ENCODE results near the gene RNF187. TPM values are rescaled to one million over a fixed set of nuclear protein-coding genes. Genes with fewer than 3 reads are reported as not detected.

Gene RNF187
- total RNA-seq, 1 donor from 2014 or later: 72.2 TPM

DNA sequence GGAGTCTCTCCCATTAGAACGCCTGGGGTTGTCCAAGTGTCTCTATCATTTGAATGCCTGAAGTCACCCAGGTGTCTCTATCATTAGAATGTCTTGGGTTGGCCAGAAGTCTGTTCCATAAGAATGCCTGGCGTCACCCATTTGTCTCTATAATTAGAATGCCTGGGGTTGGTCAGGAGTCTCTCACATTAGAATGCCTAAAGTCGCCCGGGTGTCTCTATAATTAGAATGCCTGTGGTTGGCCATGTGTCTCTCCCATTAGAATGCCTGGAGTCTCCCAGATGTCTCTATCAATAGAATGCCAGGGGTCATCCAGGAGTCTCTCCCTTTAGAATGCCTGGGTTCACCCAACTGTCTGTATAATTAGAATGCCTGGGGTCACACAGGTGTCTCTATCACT, 54.5 kb downstream of the RNF187 start:
- FAIRE-seq: no peak
- DNase-seq (ENCODE audit: low spot score in 2 of 2): no peak

DNA sequence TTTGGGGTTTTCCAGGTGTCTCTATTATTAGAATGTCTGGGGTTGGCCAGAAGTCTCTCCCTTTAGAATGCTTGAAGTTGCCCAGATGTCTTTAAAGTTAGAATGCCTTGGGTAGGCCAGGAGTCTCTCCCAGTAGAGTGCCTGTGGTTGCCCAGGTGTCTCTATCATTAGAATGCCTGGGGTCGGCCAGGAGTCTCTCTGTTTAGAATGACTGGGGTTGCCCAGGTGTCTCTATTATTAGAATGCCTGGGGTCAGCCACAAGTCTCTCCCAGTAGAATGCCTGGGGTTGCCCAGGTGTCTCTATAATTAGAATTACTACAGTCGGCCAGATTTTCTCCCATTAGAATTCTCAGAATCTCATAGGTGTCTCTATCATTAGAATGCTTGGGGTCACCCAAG, 55.2 kb downstream of the RNF187 start:
- no peak for DNase-seq (ENCODE audit: low spot score in 2 of 2)
- no peak for FAIRE-seq

DNA sequence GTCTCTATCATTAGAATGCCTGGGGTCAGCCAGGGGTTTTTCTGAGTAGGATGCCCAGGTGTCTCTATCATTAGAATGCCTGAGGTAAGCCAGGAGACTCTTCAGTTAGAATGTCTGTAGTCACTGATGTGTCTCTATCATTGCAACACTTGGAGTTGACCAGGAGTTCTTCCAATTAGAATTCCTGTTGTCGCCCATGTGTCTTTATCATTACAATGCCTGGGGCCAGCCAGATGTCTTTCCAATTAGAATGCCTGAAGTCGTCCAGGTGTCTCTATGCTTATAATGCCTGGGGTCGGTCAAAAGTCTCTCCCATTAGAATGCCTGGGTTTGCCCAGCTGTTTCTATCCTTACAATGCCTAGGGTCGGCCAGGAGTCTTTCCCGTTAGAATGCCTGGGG, 55.8 kb downstream of the RNF187 start:
- DNase-seq (ENCODE audit: low spot score in 2 of 2): no peak
- no peak for FAIRE-seq

DNA sequence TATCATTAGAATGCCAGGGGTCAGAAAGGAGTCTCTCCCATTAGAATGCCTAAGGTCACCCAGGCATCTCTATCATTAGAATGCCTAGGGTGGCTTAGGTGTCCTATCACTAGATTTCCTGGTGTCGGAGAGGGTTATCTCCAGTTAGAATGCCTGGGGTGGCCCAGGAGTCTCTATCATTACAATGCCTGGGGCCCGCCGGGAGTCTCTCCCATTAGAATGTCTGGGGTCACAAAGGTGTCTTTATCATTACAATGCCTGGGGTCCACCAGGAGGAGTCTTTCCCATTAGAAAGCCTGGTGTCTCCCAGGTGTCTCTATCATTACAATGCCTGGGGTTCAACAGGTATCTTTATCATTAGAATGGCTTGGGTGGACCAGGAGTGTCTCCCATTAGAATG, 56.2 kb downstream of the RNF187 start:
- FAIRE-seq (no peak), DNase-seq (ENCODE audit: low spot score in 2 of 2) (no peak)

DNA sequence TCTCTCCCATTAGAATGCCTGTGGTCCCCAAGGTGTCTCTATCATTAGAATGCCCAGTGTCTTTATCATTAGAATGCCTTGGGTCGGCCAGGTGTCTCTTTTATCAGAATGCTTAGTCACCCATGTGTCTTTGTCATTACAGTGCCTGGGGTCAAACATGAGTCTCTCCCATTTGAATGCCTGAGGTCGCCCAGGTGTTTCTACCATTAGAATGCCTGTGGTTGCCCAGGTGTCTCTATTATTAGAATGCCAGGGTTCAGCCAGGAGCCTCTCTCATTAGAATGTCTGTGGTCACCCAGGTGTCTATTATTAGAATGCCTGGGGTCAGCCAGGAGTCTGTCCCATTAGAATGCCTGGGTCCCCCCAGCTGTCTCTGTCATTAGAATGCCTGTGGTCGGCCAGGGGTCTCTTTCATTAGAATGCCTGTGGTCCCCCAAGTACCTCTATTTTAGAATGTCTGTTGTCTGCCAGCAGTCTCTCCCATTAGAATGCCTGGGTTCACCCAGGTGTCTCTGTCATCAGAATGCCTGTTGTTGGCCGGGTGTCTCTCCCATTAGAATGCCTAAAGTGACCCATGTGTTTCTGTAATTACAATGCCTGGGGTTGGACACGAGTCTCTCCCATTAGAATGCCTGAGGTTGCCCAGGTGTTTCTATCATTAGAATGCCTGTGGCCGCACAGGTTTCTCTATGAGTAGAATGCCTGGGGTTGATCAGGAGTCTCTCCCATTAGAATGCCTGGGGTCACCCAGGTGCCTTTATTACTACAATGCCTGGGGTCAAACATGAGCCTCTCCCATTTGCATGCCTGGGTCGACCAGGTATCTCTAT, 57.1 kb downstream of the RNF187 start:
- FAIRE-seq (no peak), DNase-seq (ENCODE audit: low spot score in 2 of 2) (no peak)

DNA sequence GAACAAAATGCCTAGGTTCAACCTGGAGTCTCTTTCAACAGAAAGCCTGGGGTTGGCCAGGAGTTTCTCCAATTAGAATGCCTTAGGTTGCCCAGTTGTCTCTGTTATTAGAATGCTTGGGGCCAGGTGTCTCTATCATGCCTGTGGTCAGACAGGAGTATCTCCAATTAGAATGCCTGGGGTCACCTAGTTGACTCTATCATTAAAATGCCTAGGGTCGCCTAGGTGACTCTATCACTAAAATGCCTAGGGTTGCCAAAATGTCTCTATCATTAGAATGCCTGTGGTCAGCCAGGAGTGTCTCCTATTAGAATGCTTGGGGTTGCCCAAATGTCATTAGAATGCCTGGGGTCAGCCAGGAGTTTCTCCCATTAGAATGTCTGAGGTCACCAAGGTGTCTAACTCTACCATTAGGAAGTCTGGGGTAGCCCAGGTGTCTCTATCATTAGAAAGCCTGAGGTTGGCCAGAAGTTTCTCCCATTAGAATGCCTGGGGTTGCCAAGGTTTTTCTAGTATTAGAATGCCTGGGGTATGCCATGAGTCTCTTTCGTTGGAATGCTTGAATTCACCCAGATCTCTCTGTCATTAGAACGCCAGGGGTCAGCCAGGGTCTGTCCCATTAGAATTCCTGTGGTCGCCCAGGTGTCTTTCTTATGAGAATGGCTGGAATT, 57.9 kb downstream of the RNF187 start:
- FAIRE-seq (no peak), DNase-seq (ENCODE audit: low spot score in 2 of 2) (no peak)

Small RNA genes lying within 50 kb of the gene (small RNA-seq; reads per million reads assigned to genes)
- 0.08 reads per million for gene MIR4666A

Other genes starting within 250 kb of the RNF187 start
- 14.3 TPM for gene TRIM11, start 80.5 kb upstream of the RNF187 start, total RNA-seq
- gene TRIM17, start 70.5 kb upstream of the RNF187 start, total RNA-seq: 1.6 TPM
- gene RHOU, start 248.1 kb downstream of the RNF187 start, total RNA-seq: 46.1 TPM